Measurements from ENCODE around the gene PLPP1.

PLPP1 gene

DNA sequence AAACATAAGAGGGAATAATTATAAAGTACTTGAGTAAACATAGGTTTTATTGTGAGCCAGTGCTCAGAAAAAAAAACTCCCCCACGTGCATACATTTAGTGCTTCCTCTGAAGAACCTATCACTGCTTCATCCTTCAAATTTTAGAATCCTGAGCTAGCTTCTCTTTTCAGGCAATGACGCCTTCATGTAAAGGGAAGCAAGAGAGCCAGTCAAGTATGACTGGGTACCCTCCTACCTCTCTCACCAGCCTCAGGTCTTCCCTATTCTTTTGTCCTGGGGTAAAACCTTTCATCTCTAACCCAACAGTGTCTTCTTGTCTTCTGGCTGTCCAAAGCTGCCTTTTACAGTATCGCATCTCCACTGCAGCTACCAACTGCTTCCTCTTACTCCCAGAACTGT lies 32.0 kb downstream of the PLPP1 start:
- no peak for DNase-seq

GRCh38 chr5:55498457-55498856 lies 36.3 kb downstream of the PLPP1 start:
- no peak for DNase-seq

DNA sequence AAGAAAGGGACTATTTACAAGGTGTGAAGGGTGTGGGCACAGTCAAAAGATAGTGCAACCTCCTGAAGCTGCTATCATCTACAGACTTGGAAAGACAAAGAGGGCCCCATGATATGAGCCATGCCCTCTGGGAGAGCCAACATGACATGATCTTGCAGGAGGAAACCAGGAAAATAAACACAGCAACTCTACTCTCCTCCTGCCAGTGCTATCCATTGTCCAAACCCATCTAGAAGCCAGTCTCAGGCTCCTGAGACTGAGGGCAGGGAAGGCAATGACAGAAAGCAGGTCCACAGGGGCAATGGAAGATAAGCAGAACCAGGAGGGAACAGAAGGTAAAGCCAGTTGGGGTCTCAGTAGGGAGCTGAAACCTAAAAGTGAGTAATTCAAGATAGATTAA lies 37.1 kb downstream of the PLPP1 start:
- DNase-seq: no peak

GRCh38 chr5:55495216-55495615 lies 39.5 kb downstream of the PLPP1 start:
- no peak for DNase-seq

DNA sequence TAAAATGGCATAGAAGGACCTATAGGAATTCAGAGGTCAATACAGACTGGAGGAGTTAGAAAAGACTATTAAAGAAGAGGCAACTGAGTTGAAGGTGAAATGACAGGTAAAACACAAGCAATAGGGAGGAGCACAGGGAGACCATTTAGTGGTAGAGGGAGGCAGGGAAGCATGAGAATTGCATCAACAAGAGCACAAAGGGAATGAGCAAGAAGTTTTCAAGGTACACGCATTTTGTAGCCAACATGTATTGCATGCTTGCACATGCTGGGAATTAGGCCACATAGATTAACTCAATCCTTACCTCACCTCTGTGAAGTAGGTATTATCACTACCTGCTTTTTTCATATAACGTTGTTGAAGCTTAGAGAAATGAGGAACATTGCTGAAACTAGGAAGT lies 42.3 kb downstream of the PLPP1 start:
- no peak for DNase-seq

- DNase-seq: no peak
Measured at GRCh38 chr5:55485073-55485472, 49.7 kb downstream of the PLPP1 start.

GRCh38 chr5:55484531-55484930 lies 50.2 kb downstream of the PLPP1 start:
- no peak for DNase-seq

GRCh38 chr5:55483885-55484284 lies 50.9 kb downstream of the PLPP1 start:
- DNase-seq: no peak

GRCh38 chr5:55481293-55481855 lies 53.4 kb downstream of the PLPP1 start:
- DNase-seq: no peak

GRCh38 chr5:55480781-55481180 lies 54.0 kb downstream of the PLPP1 start:
- no peak for DNase-seq

DNA sequence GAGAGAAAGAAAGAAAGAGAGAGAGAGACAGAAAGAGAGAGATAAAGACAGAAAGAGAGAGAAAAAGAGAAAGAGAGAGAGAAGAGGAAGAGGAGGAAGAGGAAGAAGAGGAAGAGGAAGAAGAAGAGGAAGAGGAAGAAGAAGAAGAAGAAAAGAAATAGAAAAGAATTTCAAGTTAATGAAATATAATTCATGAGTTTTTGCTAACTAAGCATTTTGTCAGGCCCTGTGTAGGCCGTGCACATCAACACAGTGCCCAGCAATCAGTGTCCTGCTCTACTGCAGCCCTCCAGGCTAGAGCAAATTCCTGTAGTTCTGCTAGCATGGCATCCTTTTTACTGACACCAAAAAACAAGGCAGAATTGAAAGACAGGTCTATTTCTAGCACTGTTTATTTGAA lies 62.1 kb downstream of the PLPP1 start:
- no peak for DNase-seq

GRCh38 chr5:55471468-55471867 lies 63.3 kb downstream of the PLPP1 start:
- no peak for DNase-seq

DNA sequence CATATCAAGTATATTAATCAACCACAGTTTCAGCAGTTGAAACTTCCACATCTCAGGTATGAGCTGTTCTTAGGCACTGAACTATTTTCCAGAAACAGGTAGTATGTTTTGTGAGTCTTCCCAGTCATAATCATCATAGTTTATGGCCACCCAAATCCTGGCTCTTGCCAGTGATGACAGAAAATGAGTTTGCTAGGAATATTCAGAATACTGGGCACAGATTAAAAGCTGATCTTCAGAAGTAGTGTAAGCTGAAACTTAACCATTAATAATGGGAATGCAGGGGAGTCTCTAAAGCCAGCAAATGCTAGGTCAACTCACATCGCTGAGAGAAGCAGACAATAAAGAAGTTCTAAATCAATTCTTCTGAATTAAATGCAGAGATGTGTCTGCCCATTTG lies 64.5 kb downstream of the PLPP1 start:
- DNase-seq: no peak

GRCh38 chr5:55469839-55470238 lies 64.9 kb downstream of the PLPP1 start:
- DNase-seq: no peak

GRCh38 chr5:55467862-55468551 lies 66.8 kb downstream of the PLPP1 start:
- no peak for DNase-seq

DNA sequence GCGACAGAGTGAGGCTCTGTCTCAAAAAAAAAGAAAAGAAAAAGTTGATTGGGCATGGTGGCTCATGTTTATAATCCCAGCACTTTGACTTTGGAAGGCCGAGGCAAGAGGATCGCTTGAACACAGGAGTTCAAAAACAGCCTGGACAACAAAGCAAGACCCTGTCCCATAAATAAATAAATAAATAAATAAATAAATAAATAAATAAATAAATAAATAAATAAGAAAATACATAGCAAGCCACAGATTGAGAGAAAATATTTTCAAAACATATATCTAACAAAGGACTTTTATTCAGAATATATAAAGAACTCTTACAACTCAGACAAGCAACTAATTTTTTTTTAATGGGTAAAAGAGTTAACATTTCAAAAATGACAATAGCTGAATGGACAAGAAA lies 71.2 kb downstream of the PLPP1 start:
- no peak for DNase-seq

- no peak for DNase-seq
Measured at GRCh38 chr5:55459572-55459971, 75.2 kb downstream of the PLPP1 start.

- DNase-seq: peak; percentile 6
Measured at GRCh38 chr5:55456216-55456895, 78.4 kb downstream of the PLPP1 start.

GRCh38 chr5:55454282-55454681 lies 80.5 kb downstream of the PLPP1 start:
- no peak for DNase-seq

DNA sequence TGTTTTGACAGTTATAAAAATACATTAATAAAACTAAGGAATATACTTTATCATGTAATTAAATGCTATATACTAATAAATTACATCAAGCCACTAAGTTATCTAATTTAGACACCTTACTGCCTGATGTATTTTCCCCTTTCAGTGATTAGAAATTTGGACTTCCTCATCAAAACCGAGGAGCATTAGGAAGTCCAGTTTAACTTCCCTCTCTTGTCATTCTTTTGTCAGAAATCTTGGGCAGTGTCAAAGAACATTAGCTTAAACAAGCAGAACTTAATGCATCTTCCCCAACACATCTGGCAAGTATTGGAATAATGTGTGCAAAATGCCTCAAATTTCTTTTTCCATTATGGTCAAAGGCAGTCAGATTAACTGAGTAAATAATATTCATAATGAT lies 81.6 kb downstream of the PLPP1 start:
- no peak for DNase-seq

DNA sequence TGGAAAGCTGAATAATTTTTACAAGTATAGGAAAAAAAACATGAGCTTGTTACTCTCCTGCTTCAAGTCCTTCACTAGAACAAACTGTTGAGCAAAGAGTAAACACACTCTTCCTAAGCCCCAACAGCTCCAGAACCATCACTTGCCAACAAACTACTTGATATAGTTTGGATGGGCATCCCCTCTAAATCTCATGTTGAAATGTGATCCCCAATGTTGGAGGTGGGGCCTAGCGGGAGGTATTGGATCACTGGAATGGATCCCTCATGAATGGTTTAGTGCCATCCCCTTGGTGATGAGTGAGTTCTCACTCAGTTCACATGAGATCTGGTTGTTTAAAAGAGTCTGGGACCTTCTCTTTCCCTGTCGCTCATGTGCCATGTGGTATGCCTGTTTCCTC lies 82.8 kb downstream of the PLPP1 start:
- no peak for DNase-seq

DNA sequence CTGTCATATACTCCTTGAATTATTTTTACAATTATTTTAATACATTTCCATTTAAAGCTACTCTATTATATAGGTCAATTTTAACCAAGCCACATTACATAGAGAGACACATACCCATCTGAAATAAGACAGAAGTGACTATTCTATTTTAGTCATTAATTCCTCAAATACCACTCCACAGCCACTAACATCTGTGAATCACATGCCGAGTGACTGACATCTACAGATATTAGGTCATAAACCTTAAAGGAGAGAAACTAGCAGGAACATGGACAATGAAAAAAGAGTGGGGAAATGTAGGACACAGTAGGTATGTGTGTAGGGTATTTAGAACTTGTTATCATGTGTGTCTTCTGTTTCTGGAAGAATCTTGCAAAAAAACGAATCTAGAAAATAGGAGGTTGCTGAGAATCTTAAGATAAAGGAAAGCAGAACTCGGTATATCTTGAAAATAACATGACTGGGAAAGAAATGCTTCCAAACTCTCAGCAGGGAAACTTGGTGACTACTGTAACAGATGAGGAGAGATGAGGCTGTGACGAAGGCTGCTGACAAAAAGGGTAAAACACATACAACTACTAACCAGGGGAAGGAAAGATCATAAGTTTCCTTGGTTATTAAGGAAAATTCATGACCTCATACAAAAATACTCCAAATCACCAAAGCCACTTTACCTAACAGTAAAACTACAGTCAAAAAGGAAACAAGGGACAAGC lies 84.6 kb downstream of the PLPP1 start:
- no peak for DNase-seq

GRCh38 chr5:55446640-55447351 lies 88.0 kb downstream of the PLPP1 start:
- DNase-seq: no peak
